ENCODE results near the gene CACNG7. TPM values are rescaled to one million over a fixed set of nuclear protein-coding genes. Genes with fewer than 3 reads are reported as not detected.
"Not testable (repeated sequence)": the region's sequence is repeated elsewhere in the genome, so short reads cannot be mapped to it uniquely, and the experiment has no call there.

CACNG7 gene
- polyA plus RNA-seq, 4 donors: 0.78 to 0.79 TPM; not detected in 2

GRCh38 chr19:53947624-53948023, 38.5 kb downstream of the CACNG7 start:
- FAIRE-seq (no peak), DNase-seq (no peak)
- WGBS, 3 donors: 65 to 84% (median 71%) methylated on average over 5 of the region's 5 CpGs
- no peaks in the 10 kb centered on the region for H3K36me3 ChIP-seq (ENCODE audit: control insufficient read depth in 3 of 3, insufficient read depth in 2 of 3, low read depth in 1 of 3, low read length in 3 of 3)
- H3K4me1 ChIP-seq (ENCODE audit: control insufficient read depth in 3 of 3, insufficient read depth in 2 of 3, low read depth in 1 of 3, low read length in 2 of 3): no peaks in the 10 kb centered on the region
- H3K27me3 ChIP-seq (ENCODE audit: control insufficient read depth in 3 of 3, insufficient read depth in 3 of 3, low read length in 3 of 3): peaks cover 0 to 17% (median 8%) of the 10 kb centered on the region in 3 donors
- no peak overlapping the region for H3K27ac ChIP-seq (ENCODE audit: low read depth in 1 of 3, low read length in 2 of 3)
- H3K9me3 ChIP-seq (ENCODE audit: control insufficient read depth in 2 of 2, insufficient read depth in 1 of 2, low read depth in 1 of 2, low read length in 1 of 2): no peaks in the 10 kb centered on the region
- H3K4me3 ChIP-seq (ENCODE audit: low read depth in 1 of 3, low read length in 3 of 3): no peak overlapping the region

DNA sequence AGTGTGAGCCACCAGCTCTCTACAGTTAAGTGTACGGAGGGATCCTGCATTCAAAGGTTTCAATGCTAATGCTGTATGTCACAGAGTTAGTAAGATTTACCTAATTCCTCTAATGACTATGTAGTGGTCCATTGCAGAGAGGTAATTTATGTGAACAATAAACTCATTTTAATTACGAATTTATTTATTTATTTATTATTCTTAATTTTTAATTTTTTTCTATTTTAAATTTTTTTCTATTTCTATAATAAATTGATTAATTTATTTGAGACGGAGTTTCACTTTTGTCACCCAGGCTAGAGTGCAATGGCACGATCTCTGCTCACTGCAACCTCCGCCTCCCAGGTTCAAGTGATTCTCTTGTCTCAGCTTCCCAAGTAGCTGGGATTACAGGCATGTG, 39.5 kb downstream of the CACNG7 start:
- 77 to 89% (median 78%) methylated on average over 5 of the region's 5 CpGs for WGBS, 3 donors

GRCh38 chr19:53951436-53951835, 42.4 kb downstream of the CACNG7 start:
- DNase-seq (no peak), FAIRE-seq (no peak)
- Histone ChIP-seq H3K36me3 (ENCODE audit: control insufficient read depth in 3 of 3, insufficient read depth in 2 of 3, low read depth in 1 of 3, low read length in 3 of 3) (no peaks in the 10 kb centered on the region), H3K4me1 (ENCODE audit: control insufficient read depth in 3 of 3, insufficient read depth in 2 of 3, low read depth in 1 of 3, low read length in 2 of 3) (no peaks in the 10 kb centered on the region), H3K27ac (ENCODE audit: low read depth in 1 of 3, low read length in 2 of 3) (no peak overlapping the region), H3K4me3 (ENCODE audit: low read depth in 1 of 3, low read length in 3 of 3) (no peak overlapping the region), H3K27me3 (ENCODE audit: control insufficient read depth in 3 of 3, insufficient read depth in 3 of 3, low read length in 3 of 3) (peaks cover 0 to 3% (median 2%) of the 10 kb centered on the region in 3 donors), H3K9me3 (ENCODE audit: control insufficient read depth in 2 of 2, insufficient read depth in 1 of 2, low read depth in 1 of 2, low read length in 1 of 2) (no peaks in the 10 kb centered on the region)
- 40 to 59% (median 46%) methylated on average over 11 of the region's 11 CpGs for WGBS, 3 donors

More for the DNA sequence above, 39.5 kb downstream of the CACNG7 start:
- H3K27ac ChIP-seq (ENCODE audit: low read depth in 1 of 3, low read length in 2 of 3); H3K4me1 ChIP-seq (ENCODE audit: control insufficient read depth in 3 of 3, insufficient read depth in 2 of 3, low read depth in 1 of 3, low read length in 2 of 3); H3K4me3 ChIP-seq (ENCODE audit: low read depth in 1 of 3, low read length in 3 of 3); H3K9me3 ChIP-seq (ENCODE audit: control insufficient read depth in 2 of 2, insufficient read depth in 1 of 2, low read depth in 1 of 2, low read length in 1 of 2); DNase-seq; FAIRE-seq; H3K36me3 ChIP-seq (ENCODE audit: control insufficient read depth in 3 of 3, insufficient read depth in 2 of 3, low read depth in 1 of 3, low read length in 3 of 3): not testable (repeated sequence)
- H3K27me3 ChIP-seq (ENCODE audit: control insufficient read depth in 3 of 3, insufficient read depth in 3 of 3, low read length in 3 of 3): peaks cover 0 to 11% (median 2%) of the 10 kb centered on the region in 3 donors

DNA sequence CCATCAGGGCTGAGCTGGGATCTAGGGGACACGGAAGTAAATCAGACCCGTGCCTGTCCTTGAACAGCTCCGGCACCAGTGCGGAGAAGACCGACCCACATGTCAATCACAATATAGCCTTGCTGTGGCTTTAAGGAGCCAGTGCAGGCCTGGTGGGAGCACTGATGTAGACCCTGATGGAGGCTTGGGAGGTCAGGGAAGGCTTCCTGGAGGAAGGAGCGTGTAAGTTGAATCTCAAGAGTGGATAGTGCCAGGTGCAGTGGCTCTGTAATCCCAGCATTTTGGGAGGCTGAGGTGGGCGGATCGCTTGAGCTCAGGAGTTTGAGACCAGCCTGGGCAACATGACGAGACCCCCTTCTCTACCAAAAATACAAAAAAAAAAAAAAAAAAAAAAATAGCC, 42.9 kb downstream of the CACNG7 start:
- Histone ChIP-seq H3K4me3 (ENCODE audit: low read depth in 1 of 3, low read length in 3 of 3) (no peak overlapping the region), H3K27me3 (ENCODE audit: control insufficient read depth in 3 of 3, insufficient read depth in 3 of 3, low read length in 3 of 3) (peaks cover 0 to 4% (median 3%) of the 10 kb centered on the region in 3 donors), H3K4me1 (ENCODE audit: control insufficient read depth in 3 of 3, insufficient read depth in 2 of 3, low read depth in 1 of 3, low read length in 2 of 3) (no peaks in the 10 kb centered on the region), H3K36me3 (ENCODE audit: control insufficient read depth in 3 of 3, insufficient read depth in 2 of 3, low read depth in 1 of 3, low read length in 3 of 3) (no peaks in the 10 kb centered on the region), H3K27ac (ENCODE audit: low read depth in 1 of 3, low read length in 2 of 3) (no peak overlapping the region), H3K9me3 (ENCODE audit: control insufficient read depth in 2 of 2, insufficient read depth in 1 of 2, low read depth in 1 of 2, low read length in 1 of 2) (no peaks in the 10 kb centered on the region)
- 78 to 84% (median 83%) methylated on average over 9 of the region's 9 CpGs for WGBS, 3 donors
- FAIRE-seq (no peak), DNase-seq (no peak)

DNA sequence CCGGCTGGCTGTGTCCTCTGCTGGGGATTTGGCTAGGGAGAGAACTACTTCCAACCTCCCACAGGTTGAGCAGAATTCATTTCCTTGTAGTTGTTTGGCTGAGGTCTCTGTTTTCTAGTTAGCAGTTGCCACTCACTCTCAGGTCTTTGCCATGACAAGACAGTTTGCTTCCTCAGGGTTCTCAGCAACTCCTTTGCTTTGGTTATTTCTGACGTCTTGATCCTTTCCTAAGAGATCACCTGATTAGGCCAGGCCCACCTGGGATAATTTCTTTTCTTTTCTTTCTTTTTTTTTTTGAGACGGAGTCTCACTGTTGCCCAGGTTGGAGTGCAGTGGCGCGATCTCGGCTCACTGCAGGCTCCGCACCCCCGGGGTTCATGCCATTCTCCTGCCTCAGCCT, 44.3 kb downstream of the CACNG7 start:
- DNase-seq (no peak), FAIRE-seq (no peak)
- no peaks in the 10 kb centered on the region for H3K36me3 ChIP-seq (ENCODE audit: control insufficient read depth in 3 of 3, insufficient read depth in 2 of 3, low read depth in 1 of 3, low read length in 3 of 3)
- WGBS, 3 donors: 92 to 93% (median 92%) methylated on average over 8 of the region's 8 CpGs
- no peaks in the 10 kb centered on the region for H3K9me3 ChIP-seq (ENCODE audit: control insufficient read depth in 2 of 2, insufficient read depth in 1 of 2, low read depth in 1 of 2, low read length in 1 of 2)
- no peaks in the 10 kb centered on the region for H3K4me1 ChIP-seq (ENCODE audit: control insufficient read depth in 3 of 3, insufficient read depth in 2 of 3, low read depth in 1 of 3, low read length in 2 of 3)
- H3K4me3 ChIP-seq (ENCODE audit: low read depth in 1 of 3, low read length in 3 of 3): no peak overlapping the region
- peaks cover 0 to 15% (median 9%) of the 10 kb centered on the region in 3 donors for H3K27me3 ChIP-seq (ENCODE audit: control insufficient read depth in 3 of 3, insufficient read depth in 3 of 3, low read length in 3 of 3)
- H3K27ac ChIP-seq (ENCODE audit: low read depth in 1 of 3, low read length in 2 of 3): no peak overlapping the region

- H3K4me1 ChIP-seq (ENCODE audit: control insufficient read depth in 3 of 3, insufficient read depth in 2 of 3, low read depth in 1 of 3, low read length in 2 of 3): no peaks in the 10 kb centered on the region
- no peaks in the 10 kb centered on the region for H3K36me3 ChIP-seq (ENCODE audit: control insufficient read depth in 3 of 3, insufficient read depth in 2 of 3, low read depth in 1 of 3, low read length in 3 of 3)
- FAIRE-seq (no peak), DNase-seq (no peak)
- no peaks in the 10 kb centered on the region for H3K9me3 ChIP-seq (ENCODE audit: control insufficient read depth in 2 of 2, insufficient read depth in 1 of 2, low read depth in 1 of 2, low read length in 1 of 2)
- 3 to 9% (median 8%) methylated on average over 15 of the region's 15 CpGs for WGBS, 3 donors
- no peak overlapping the region for H3K4me3 ChIP-seq (ENCODE audit: low read depth in 1 of 3, low read length in 3 of 3)
- H3K27me3 ChIP-seq (ENCODE audit: control insufficient read depth in 3 of 3, insufficient read depth in 3 of 3, low read length in 3 of 3): peaks cover 2 to 47% (median 29%) of the 10 kb centered on the region in 3 donors
- H3K27ac ChIP-seq (ENCODE audit: low read depth in 1 of 3, low read length in 2 of 3): no peak overlapping the region
Observed at GRCh38 chr19:53957448-53958167, 48.5 kb downstream of the CACNG7 start.

- 3 to 14% (median 4%) methylated on average over 7 to 14 of the region's 14 CpGs for WGBS, 3 donors
- FAIRE-seq (no peak), DNase-seq (no peak)
- H3K27me3 ChIP-seq (ENCODE audit: control insufficient read depth in 3 of 3, insufficient read depth in 3 of 3, low read length in 3 of 3): peaks cover 2 to 50% (median 29%) of the 10 kb centered on the region in 3 donors
- H3K36me3 ChIP-seq (ENCODE audit: control insufficient read depth in 3 of 3, insufficient read depth in 2 of 3, low read depth in 1 of 3, low read length in 3 of 3): no peaks in the 10 kb centered on the region
- no peaks in the 10 kb centered on the region for H3K9me3 ChIP-seq (ENCODE audit: control insufficient read depth in 2 of 2, insufficient read depth in 1 of 2, low read depth in 1 of 2, low read length in 1 of 2)
- H3K4me1 ChIP-seq (ENCODE audit: control insufficient read depth in 3 of 3, insufficient read depth in 2 of 3, low read depth in 1 of 3, low read length in 2 of 3): no peaks in the 10 kb centered on the region
- no peak overlapping the region for H3K4me3 ChIP-seq (ENCODE audit: low read depth in 1 of 3, low read length in 3 of 3)
- no peak overlapping the region for H3K27ac ChIP-seq (ENCODE audit: low read depth in 1 of 3, low read length in 2 of 3)
Observed at GRCh38 chr19:53958168-53958571, 49.1 kb downstream of the CACNG7 start.

GRCh38 chr19:53958823-53959757, 50.0 kb downstream of the CACNG7 start:
- H3K9me3 ChIP-seq (ENCODE audit: control insufficient read depth in 2 of 2, insufficient read depth in 1 of 2, low read depth in 1 of 2, low read length in 1 of 2): no peaks in the 10 kb centered on the region
- WGBS, 3 donors: 3 to 13% (median 8%) methylated on average over 22 of the region's 22 CpGs
- no peaks in the 10 kb centered on the region for H3K36me3 ChIP-seq (ENCODE audit: control insufficient read depth in 3 of 3, insufficient read depth in 2 of 3, low read depth in 1 of 3, low read length in 3 of 3)
- H3K4me3 ChIP-seq (ENCODE audit: low read depth in 1 of 3, low read length in 3 of 3): no peak overlapping the region
- no peak for DNase-seq
- FAIRE-seq: no peak
- H3K4me1 ChIP-seq (ENCODE audit: control insufficient read depth in 3 of 3, insufficient read depth in 2 of 3, low read depth in 1 of 3, low read length in 2 of 3): no peaks in the 10 kb centered on the region
- no peak overlapping the region for H3K27ac ChIP-seq (ENCODE audit: low read depth in 1 of 3, low read length in 2 of 3)
- H3K27me3 ChIP-seq (ENCODE audit: control insufficient read depth in 3 of 3, insufficient read depth in 3 of 3, low read length in 3 of 3): peaks cover 2 to 55% (median 31%) of the 10 kb centered on the region in 3 donors

All from small intestine (tissue), 7 donors.